HG03469 (cell line): ENCODE measurements around the gene MGRN1.

Experiments
- ATAC-seq: cut with Tn5 transposase; IDR thresholded peaks from one replicate; pipeline ENCODE4 v1.9.1; 2021; ENCODE audit warnings: mild to moderate bottlenecking, moderate library complexity, moderate number of reproducible peaks; ENCODE audit not compliant: unreplicated experiment

The MGRN1 gene

GRCh38 chr16:4624015-4624826 lies at the start of gene MGRN1:
MGRN1 (plus strand) TSS chr16:4624826; CDS start chr16:4624961, 135 bp downstream.
- peak; percentile 52 for ATAC-seq

DNA sequence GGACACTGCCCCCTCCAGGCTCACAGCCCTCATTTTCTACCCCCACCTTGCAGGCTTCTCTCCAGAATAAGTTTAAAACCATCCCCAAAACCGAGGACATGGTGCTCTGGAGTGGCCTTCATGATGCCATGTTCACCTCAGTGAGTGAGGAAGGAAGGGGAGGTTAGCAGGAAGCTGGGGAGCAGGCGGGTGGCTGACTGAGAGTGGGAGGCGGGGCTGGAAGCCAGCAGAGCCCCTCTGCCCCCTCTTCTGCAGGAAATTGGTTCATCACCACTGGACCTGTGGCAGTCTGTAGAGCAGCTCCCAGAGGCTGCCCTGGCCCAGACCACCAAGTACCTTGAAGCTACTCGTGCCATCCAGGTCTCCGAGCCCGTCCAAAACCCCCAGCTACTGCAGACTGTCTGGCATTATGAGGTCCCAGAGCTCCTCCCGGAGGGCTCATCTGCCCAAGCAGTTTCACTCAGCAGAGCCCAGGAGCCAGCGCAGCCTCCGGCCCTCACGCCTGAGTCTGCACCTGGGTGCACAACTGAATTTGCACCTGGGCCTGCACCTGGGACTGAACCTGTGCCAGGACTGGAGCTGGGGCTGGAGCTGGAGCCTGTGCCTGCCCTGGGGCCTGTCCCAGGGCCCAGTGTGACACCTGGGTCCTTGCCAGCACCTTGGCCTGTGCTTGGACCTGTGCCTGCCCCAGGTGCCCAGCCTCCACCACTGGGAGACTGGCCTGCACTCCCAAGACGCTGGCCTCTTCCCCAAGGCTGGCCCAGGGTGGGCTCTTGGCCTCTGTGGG lies 49.5 kb upstream of the MGRN1 start:
- no peak for ATAC-seq

- ATAC-seq = no peak
Observed at GRCh38 chr16:4576008-4576407, 48.6 kb upstream of the MGRN1 start.

GRCh38 chr16:4578961-4579530 lies 45.6 kb upstream of the MGRN1 start:
- ATAC-seq = no peak

GRCh38 chr16:4580250-4580649 lies 44.4 kb upstream of the MGRN1 start:
- no peak for ATAC-seq

GRCh38 chr16:4583906-4584305 lies 40.7 kb upstream of the MGRN1 start:
- ATAC-seq = no peak

- no peak for ATAC-seq
Observed at GRCh38 chr16:4586291-4586690, 38.3 kb upstream of the MGRN1 start.

DNA sequence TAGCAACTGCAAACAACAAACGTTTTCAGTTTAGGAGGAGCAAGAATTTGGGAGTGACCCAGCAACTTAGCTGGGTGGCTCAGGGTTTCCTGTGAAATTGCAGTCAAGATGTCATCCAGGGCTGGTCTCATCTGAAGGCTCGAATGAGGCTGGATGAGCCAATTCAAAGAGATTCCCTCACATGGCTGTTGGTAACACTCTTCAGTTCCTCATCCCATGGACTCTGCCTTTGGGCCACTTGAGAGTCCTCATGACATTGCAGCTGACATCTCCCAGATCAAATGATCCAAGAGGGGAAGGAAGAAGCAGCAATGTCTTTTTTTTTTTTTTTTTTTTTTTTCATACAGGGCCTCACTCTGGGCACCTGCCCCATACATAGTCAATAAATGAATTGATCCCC lies 36.2 kb upstream of the MGRN1 start:
- no peak for ATAC-seq

DNA sequence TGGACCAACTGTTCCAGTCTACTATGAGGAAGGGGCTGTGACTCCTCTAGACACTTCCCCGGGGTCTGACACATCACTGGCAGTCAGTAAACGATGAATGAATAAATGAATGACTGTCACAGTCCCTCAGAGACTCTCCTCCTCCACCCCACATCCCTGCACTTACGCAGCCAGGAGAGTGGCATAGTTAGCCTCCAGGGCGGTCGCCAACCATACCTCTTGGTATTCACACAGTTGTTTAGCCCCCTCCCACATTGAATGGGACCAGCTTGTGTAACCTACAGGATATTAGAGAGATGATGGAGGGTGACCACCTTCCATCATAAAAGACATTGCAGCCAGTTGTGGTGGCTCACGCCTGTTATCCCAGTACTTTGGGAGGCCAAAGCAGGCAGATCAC lies 35.7 kb upstream of the MGRN1 start:
- ATAC-seq = no peak

GRCh38 chr16:4591191-4591590 lies 33.4 kb upstream of the MGRN1 start:
- ATAC-seq = no peak

GRCh38 chr16:4591706-4592470 lies 32.7 kb upstream of the MGRN1 start:
- no peak for ATAC-seq

- ATAC-seq = no peak
Observed at GRCh38 chr16:4593086-4593485, 31.5 kb upstream of the MGRN1 start.

- ATAC-seq = no peak
Observed at GRCh38 chr16:4594433-4595410, 29.9 kb upstream of the MGRN1 start.

GRCh38 chr16:4597174-4597573 lies 27.5 kb upstream of the MGRN1 start:
- ATAC-seq = no peak

- no peak for ATAC-seq
Observed at GRCh38 chr16:4599037-4599436, 25.6 kb upstream of the MGRN1 start.

DNA sequence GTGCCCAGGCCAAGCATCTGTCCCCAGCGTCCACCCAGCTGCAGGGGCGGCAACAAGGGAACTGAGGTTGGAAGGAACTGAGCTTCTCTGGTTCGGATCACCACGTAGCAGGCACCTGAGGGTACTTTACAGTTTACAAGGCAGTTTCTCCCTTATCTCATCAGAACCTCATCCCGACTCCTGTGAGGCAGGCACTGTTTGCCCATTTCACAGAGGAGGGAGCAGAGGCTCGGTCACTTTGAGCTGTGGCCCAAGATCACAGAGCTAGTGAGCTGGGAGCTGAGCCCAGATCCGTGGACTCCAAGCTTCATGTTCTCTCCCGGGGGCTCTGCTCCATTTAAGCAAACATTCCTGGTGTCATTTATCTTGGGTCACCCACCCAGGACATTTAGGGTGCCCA lies 25.1 kb upstream of the MGRN1 start:
- no peak for ATAC-seq

DNA sequence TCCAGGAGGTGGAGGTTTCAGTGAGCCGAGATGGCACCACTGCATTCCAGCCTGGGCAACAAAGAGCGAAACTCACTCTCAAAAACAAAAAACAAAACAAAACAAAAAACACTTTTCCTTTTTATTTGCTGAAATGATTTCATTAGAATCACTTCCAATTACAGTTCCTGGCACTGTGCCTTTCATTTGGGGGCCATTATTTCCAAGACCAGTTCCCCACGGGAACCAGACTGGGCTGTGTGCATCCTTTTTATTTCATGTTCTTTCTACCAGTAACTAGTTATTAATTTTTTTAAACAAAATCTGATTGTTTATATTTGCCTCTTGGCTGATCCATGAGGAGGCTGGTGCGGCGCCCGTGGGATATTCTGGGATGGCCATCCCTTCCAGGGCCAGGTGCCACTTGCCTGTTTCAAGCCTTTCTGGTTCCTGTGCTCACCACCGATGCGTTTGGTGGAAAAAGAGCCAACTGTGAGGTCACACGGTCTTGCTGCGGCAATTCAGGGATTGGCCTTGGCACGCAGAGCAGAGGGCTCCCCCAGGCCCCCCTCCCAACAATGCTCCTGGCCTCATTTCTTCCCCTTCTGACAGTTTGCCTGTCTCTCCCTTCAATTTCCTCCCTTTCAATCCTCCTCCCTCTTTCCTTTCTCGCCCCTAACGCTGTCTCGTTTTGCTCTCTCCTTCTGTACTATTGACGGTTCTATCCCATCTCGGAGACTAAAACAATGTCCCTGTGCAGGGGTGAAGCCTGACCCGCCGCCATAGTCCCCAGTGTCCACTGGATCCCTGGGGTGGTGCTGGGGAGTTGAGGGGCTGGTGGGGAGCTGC lies 23.4 kb upstream of the MGRN1 start:
- no peak for ATAC-seq

DNA sequence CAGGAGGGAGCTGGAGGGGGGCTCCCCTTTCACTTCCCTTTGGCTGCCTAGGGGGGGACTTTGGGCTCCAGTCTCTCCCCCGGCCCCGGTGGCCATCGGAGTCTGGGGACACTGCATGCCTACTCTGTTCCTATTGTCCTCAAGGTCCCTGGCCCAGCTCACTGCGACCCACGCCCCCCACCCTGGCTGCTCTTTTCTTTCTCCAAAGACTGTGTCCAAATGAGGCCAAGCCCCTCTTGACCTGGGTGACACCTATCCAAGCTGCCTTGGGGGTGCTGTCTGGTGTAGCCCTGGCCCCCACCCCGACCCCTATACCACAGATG lies 22.8 kb upstream of the MGRN1 start:
- ATAC-seq = no peak

- ATAC-seq = no peak
Observed at GRCh38 chr16:4602331-4602730, 22.3 kb upstream of the MGRN1 start.
